ENCODE measurements around the gene CTAGE8.
"Not testable (repeated sequence)": the region's sequence is repeated elsewhere in the genome, so short reads cannot be mapped to it uniquely, and the experiment has no call there.

DNA sequence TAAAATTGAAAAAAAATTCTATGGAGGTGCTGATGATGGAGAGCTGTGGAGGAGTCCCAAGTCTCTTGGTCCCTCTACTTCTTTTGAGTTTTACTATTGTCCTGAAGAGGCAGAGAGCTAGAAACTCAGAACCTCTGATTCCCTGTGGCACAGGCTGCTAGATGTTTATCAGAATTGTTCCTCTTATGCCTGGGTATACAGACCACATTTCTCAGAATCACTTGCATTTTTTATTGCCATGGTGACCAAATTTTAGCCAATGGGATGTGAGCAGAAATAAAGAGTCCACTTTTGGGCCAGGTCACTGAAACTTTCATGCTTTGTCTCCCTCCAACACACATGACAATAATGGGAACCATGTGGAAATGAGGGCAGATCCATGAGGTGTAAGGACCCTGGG, 45.4 kb downstream of the CTAGE8 start:
- TF ChIP-seq CTCF (IDR thresholded peaks at IDR 0.05); POLR2A (IDR thresholded peaks at IDR 0.05; ENCODE audit: low read depth); EP300 (IDR thresholded peaks at IDR 0.05); POLR2AphosphoS5 (IDR thresholded peaks at IDR 0.05): not testable (repeated sequence)
